LNCaP clone FGC (cell line): ENCODE data around the gene DLEC1.
"Not testable (repeated sequence)": the region's sequence is repeated elsewhere in the genome, so short reads cannot be mapped to it uniquely, and the experiment has no call there.

Experiments
- DNase-seq: peaks from one replicate; pipeline ENCODE4 v3.0.0-alpha.2; 2011; ENCODE audit warnings: low read depth
- H3K4me3 ChIP-seq: 2 replicates; pipeline ENCODE4 v1.5.1; 2011; ENCODE audit warnings: mild to moderate bottlenecking, low read depth, low read length, control low read depth
- CTCF ChIP-seq: IDR thresholded peaks from 2 replicates; pipeline ENCODE4 v1.5.1; 2012; ENCODE audit warnings: mild to moderate bottlenecking; ENCODE audit not compliant: control insufficient read depth, insufficient read depth; ENCODE audit errors: extremely low read depth

Gene DLEC1

GRCh38 chr3:38128303-38128655, 89.3 kb downstream of the DLEC1 start:
- no peak for TF ChIP-seq CTCF
- no peak overlapping the region for H3K4me3 ChIP-seq
- DNase-seq, result no peak

GRCh38 chr3:38129058-38129457, 90.0 kb downstream of the DLEC1 start:
- H3K4me3 ChIP-seq, result no peak overlapping the region
- TF ChIP-seq CTCF, result no peak
- DNase-seq, result no peak

GRCh38 chr3:38130631-38131065, 91.6 kb downstream of the DLEC1 start:
- no peak for DNase-seq
- no peak overlapping the region for H3K4me3 ChIP-seq
- TF ChIP-seq CTCF, result no peak

GRCh38 chr3:38131621-38132369, 92.8 kb downstream of the DLEC1 start:
- TF ChIP-seq CTCF, result peak; percentile 28

GRCh38 chr3:38133209-38133556, 94.2 kb downstream of the DLEC1 start:
- no peak overlapping the region; the same call in 1 of the 2 replicates for H3K4me3 ChIP-seq
- no peak for TF ChIP-seq CTCF
- no peak for DNase-seq

More at GRCh38 chr3:38131621-38132369, 92.8 kb downstream of the DLEC1 start:
- DNase-seq, result no peak
- H3K4me3 ChIP-seq, result no peak overlapping the region

- peak; percentile 66 for DNase-seq
- no peak for TF ChIP-seq CTCF
- peak overlapping the region; percentile 5 for H3K4me3 ChIP-seq
These were observed 94.8 kb downstream of the DLEC1 start for GRCh38 chr3:38133557-38134405.

GRCh38 chr3:38134517-38135143, 95.6 kb downstream of the DLEC1 start:
- DNase-seq, result not testable (repeated sequence)
- H3K4me3 ChIP-seq, result peak overlapping the region; percentile 84

GRCh38 chr3:38135621-38136277, 96.7 kb downstream of the DLEC1 start:
- not testable (repeated sequence) for DNase-seq
- peak overlapping the region; percentile 84 for H3K4me3 ChIP-seq
